ENCODE data around the gene AKR1C4.

DNA sequence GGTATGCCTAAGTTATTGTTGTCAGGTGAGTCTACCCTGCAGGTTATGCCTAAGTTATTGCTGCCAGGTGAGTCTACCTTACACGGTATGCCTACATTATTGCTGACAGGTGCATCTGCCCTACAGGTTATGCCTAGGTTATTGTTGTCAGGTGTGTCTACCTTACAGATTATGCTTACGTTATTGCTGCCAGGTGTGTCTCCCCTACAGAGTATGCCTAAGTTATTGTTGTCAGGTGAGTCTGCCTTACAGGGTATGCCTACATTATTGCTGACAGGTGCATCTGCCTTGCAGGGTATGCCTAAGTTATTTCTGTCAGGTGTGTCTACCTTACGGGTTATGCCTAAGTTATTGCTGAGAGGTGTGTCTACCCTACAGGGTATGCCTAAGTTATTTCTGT lies 64.2 kb downstream of the AKR1C4 start:
- TF ChIP-seq POLR2AphosphoS5 (IDR thresholded peaks at IDR 0.05; ENCODE audit: low read depth, low read length) (no peak), TCF7L2 (IDR thresholded peaks at IDR 0.05; ENCODE audit: low read depth, low read length) (no peak)
- TF ChIP-seq, protein P1, sequence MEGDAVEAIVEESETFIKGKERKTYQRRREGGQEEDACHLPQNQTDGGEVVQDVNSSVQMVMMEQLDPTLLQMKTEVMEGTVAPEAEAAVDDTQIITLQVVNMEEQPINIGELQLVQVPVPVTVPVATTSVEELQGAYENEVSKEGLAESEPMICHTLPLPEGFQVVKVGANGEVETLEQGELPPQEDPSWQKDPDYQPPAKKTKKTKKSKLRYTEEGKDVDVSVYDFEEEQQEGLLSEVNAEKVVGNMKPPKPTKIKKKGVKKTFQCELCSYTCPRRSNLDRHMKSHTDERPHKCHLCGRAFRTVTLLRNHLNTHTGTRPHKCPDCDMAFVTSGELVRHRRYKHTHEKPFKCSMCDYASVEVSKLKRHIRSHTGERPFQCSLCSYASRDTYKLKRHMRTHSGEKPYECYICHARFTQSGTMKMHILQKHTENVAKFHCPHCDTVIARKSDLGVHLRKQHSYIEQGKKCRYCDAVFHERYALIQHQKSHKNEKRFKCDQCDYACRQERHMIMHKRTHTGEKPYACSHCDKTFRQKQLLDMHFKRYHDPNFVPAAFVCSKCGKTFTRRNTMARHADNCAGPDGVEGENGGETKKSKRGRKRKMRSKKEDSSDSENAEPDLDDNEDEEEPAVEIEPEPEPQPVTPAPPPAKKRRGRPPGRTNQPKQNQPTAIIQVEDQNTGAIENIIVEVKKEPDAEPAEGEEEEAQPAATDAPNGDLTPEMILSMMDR (IDR thresholded peaks at IDR 0.05), result no peak
- TF ChIP-seq, protein P2, sequence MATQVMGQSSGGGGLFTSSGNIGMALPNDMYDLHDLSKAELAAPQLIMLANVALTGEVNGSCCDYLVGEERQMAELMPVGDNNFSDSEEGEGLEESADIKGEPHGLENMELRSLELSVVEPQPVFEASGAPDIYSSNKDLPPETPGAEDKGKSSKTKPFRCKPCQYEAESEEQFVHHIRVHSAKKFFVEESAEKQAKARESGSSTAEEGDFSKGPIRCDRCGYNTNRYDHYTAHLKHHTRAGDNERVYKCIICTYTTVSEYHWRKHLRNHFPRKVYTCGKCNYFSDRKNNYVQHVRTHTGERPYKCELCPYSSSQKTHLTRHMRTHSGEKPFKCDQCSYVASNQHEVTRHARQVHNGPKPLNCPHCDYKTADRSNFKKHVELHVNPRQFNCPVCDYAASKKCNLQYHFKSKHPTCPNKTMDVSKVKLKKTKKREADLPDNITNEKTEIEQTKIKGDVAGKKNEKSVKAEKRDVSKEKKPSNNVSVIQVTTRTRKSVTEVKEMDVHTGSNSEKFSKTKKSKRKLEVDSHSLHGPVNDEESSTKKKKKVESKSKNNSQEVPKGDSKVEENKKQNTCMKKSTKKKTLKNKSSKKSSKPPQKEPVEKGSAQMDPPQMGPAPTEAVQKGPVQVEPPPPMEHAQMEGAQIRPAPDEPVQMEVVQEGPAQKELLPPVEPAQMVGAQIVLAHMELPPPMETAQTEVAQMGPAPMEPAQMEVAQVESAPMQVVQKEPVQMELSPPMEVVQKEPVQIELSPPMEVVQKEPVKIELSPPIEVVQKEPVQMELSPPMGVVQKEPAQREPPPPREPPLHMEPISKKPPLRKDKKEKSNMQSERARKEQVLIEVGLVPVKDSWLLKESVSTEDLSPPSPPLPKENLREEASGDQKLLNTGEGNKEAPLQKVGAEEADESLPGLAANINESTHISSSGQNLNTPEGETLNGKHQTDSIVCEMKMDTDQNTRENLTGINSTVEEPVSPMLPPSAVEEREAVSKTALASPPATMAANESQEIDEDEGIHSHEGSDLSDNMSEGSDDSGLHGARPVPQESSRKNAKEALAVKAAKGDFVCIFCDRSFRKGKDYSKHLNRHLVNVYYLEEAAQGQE (IDR thresholded peaks at IDR 0.05; ENCODE audit: insufficient read depth in 1 of 2, low read depth in 2 of 2, low read length in 1 of 2), result no peak

Data from Panc1 (cell line).